Caki2 (cell line): Measurements from ENCODE around the gene GPAT2. TPM values are rescaled to one million over a fixed set of nuclear protein-coding genes. Genes with fewer than 3 reads are reported as not detected.
"Not testable (repeated sequence)": the region's sequence is repeated elsewhere in the genome, so short reads cannot be mapped to it uniquely, and the experiment has no call there.

Source experiments
- DNase-seq: peaks from one replicate; pipeline ENCODE4 v3.0.0-alpha.2; 2015; ENCODE audit warnings: low read depth
- in situ Hi-C: cut with HindIII; loops from 2 replicates; pipeline ENCODE4 v1.10.0; 2016; ENCODE audit warnings: low sequenced_read_pairs, low pct_unique_long_range_greater_than_20kb, mixed read lengths
- total RNA-seq: library from RNA; depleted of rRNA; stranded (reverse); fragments of >200 nt; shearing (Covaris generic); gene quantifications from 2 replicates; pipeline ENCODE4 v1.2.3, GENCODE V29; 2014; ENCODE audit warnings: low replicate concordance

The GPAT2 gene
- total RNA-seq, 1 experiment from 2014 or later: not detected

DNA sequence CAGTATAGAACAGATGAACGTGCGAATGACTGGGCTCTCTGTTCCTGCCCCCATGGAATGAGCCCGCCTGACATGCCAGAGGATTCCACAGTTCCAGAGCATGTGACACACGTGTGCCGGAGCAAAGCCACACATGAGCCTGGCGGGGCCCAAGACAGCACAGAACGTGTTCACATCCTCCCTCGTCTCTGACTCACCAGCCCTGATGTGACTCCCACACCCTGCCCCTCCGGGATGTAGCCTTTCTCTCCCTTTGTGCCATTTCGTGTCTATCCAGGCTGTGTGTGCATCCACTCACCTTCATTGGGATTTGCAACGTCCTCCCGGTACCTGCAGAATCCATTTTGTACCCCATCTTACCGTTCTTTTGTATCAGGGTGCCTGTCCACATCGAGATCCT is 838 bp upstream of the GPAT2 start:
- DNase-seq, in situ Hi-C loops: not testable (repeated sequence)

DNA sequence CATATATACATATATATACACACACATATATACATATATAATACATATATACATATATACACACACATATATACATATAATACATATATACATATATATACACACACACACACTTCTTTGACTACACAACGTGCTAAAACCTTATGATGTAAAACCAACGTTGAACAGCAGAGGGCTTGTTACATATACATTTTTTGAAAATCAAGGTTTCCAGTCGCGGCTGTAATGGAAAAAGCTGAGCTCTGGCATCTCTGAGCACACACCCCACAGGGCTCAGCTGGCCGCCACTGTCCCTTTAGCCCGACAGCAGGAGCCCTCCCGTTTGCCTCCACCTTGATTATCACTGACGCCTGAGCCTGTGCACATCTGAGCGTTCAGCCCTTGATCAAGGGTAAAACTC is 719 bp downstream of the GPAT2 start:
- in situ Hi-C loops, DNase-seq: not testable (repeated sequence)

DNA sequence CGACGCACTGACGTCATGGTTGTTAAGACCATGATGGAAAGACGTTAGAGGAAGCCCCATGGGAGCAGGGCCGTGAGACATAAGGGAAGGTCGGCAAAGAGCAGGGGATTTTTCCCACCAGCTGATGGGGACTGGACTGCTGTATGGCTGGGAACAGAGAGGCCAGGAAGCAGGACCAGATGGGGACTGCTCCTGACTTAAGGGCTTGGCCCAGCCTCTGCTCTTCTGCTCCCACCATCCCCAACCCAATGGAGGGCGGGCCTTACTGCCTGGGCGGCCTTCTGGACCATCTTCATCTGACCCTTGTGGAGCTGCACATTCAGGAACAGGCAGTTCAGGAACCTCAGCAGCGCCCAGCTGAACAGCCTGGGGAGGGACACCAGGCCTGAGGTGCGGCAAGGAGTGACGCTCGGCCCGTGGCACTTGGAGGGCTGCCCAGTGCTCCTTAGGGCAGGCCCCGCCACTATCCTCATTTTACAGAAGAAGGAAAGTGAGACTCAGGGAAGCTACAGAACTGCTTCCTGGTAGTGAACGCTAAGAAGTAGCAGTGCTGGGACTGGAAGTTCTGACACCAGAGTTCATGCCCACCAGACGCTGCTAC is 6.9 kb downstream of the GPAT2 start:
- in situ Hi-C loops, DNase-seq: not testable (repeated sequence)

DNA sequence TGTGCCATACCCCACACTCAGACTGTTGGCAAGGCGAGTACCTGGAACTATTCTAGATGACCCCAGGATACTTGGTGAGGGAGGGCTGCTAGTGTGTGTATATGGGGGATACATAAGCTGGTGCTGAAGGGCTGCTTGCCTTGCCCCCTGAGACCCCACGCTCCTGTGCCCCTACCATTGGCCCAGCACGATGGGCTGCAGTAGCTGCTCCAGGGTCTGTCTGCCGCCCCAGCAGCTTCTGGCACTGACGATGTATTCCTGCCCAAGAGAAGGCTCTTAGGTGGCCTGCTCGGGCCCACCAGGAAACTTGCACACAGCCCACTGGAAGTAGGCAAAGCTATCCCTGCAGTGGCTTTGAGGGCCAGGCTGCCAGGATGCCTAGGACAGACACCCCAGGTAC is 9.0 kb downstream of the GPAT2 start:
- DNase-seq, in situ Hi-C loops: not testable (repeated sequence)

DNA sequence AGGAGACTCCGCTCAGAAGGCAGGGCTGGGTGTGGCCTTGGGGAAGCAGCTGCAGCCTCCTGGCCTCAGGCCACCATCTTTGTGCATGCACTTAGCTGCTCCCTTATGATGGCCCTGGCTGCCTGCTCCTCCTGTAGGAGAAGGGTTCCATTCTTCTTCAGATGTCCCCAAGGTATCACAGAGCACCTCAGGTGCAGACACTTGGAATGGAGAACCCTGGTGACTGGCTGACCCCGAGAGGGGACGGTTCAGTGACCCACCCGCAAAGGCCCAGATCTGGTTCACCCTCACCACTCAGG is 9.6 kb downstream of the GPAT2 start:
- in situ Hi-C loops: no loop called here
- DNase-seq: no peak

DNA sequence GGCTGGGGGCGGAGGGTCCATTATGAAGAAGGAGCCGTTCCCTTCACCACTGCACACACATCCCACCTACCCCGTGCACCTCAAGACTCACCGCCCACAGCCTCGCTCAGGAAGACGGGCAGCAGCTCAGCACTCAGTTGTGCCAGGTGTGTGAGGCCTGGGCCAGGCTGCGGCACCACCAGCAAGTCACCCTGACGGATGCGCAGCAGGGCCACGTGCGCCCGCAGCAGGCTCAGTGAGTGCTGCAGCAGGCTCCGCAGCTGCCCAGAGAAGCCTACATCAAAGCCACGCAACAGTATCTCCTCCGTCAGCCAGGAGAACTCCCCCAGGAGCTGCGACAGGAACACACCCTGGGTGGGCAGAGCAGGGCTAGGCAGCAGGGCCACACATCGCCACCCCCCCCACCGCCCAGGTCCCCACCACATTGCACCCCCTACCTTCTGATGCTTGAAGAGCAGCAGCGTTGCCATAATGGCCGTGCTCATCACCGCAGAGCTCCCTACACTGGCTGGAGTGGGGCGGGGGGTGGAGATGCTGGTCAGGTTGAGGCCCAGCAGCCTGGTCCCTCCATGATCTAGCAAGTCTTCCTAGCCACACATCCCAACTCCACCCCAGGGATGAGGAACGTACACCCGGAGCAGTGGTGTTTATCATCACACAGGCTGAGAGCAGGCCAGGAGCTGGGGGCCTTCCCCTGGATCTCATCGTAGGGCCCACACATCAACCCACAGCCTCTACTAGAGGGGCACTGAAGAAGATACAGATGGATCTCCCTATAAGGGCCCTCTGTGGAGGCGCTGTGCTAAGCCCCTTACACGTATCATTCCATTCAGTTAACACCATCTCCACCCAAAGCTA is 10.2 kb downstream of the GPAT2 start:
- in situ Hi-C loops: no loop called here

DNA sequence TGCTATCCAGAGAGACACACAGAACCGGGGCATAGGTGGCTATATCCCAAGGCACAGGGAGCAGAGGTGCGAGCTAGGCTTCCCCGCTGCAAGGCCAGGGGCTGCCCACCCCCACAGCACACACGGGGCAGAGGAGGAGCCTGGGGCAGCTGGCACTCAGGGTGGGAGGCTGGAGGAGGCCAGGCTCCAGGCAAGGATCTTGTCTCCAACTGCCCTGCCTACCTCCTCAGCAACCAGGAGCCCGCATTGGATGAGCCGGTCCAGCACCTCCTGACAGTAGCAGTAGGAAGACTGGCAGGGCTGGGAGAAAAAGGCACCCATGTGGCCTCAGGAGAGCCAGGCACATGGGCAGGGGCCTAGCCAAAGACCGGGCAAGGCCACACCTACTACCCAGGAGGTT is 11.0 kb downstream of the GPAT2 start:
- DNase-seq, in situ Hi-C loops: not testable (repeated sequence)

More for the DNA sequence above, 10.2 kb downstream of the GPAT2 start:
- DNase-seq: no peak

DNA sequence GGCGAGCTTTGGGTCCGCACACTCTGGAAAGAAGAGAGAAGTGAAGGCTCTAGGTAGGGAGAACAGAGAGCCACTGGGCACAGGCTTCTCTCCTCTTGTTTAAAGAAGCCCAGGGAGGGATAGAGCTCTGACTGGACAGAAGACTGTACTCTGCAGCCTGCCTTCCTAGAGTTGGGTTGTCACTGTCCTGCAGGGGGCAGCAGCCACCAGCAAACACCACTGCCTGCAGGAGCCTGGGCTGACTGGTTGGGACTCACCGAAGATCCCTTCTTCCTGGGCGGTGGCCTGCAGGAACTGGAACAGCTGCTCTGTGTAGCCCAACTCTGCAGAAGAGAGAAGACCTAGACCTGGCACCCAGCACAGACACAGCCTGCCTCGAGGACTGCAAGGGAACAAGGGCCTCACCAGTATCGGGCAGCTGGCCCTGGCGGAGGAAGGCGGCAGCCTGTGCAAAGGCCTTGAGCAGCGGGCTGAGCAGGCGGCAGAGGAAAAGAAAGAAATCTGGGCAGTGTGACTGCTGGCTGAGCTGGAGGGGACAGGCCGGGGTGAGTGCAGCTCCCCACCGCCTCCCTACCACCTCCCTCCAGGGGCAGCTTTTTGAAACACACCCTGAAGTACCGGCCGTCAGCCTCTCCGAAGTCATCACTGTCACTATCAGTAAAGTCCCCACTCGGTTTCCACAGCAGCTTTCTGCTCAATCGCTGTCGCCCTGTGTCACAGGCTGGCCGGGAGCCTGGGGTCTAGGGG is 11.8 kb downstream of the GPAT2 start:
- peak; percentile 66 for DNase-seq
- in situ Hi-C loops: not testable (repeated sequence)

DNA sequence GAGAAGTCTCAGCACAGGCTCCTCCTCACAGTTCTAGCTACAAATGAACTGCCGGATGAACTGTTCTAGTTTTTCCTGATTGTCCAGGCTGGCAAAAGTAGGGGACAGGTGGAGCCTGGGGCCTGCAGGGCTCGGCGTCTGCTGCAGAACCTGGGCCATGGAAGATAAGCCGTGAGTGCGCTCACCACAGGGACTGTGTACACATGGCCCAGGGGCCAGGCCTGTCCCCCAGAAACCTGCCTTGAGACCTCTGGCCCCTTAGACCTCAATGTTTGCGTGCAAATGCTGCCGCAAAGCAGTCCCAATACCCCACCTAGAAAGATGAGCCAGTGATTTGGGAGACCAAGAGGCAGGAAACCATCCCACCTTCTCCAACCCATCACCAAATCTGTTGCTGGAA is 12.6 kb downstream of the GPAT2 start:
- in situ Hi-C loops: not testable (repeated sequence)

DNA sequence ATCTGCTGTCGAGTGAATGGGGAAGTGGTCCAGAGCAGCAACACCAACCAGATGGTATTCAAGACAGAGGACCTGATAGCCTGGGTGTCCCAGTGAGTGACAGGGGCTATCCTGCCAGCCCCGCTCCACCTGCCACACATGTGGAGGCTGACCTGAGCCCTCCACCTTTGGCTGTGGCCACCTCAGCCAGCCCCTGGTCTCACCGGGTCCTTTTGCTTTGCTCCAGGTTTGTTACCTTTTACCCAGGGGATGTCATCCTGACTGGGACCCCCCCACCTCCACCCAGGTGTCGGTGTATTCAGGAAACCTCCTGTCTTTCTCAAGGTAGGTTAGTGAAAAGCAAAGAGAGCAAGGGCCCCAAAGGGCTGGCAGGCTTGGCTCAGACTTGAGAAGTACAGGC is 13.6 kb downstream of the GPAT2 start:
- in situ Hi-C loops, DNase-seq: not testable (repeated sequence)

More for the DNA sequence above, 12.6 kb downstream of the GPAT2 start:
- DNase-seq: not testable (repeated sequence)

DNA sequence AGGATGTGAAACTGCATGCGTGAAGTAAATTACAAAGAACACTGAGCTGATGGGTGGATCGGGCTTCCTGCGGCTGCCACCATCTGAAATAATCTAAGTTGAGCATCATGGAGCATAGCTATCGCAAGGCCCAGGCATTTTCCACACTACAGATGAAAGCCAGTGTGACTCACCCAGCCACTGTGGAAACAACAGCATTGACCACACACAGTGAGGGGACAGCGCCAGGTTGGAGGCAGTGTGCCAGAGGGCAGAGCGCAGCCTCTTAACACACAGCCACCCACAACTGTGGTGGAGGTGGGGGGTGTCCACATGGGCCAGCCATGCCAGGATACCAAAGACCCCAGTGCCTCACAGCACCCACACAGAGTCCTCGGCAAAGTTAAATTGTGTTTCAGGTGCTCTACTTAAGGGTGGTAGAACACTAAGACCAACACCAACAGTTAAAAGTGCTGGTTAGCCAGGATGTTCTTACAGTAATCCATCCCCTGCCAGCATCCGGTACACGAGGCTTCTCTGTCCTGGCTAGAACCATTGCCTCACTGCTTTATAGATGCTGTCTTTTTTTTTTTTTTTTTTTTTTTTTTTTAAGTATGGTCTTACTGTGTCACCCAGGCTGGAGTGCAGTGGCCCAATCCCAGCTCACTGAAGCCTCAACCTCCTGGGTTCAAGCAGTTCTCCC is 14.7 kb downstream of the GPAT2 start:
- in situ Hi-C loops, DNase-seq: not testable (repeated sequence)

DNA sequence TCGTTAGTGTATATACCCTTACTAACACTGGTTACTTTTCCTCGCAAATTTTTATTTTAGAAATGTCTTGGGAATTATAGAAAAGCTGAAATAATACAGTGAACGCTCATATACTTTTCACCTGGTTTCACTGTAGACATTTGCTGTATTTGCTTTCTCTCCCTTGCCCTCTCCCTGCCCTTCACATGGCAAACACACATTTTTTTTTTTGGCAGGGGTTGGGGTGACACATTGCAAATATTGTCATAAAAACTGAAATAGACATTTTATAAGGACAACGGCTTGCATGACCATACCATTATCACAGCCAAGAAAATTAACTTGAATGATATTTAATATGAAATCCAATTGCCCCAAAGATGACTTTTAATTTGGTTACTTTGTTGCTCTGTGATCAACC is 18.4 kb downstream of the GPAT2 start:
- in situ Hi-C loops, DNase-seq: not testable (repeated sequence)

DNA sequence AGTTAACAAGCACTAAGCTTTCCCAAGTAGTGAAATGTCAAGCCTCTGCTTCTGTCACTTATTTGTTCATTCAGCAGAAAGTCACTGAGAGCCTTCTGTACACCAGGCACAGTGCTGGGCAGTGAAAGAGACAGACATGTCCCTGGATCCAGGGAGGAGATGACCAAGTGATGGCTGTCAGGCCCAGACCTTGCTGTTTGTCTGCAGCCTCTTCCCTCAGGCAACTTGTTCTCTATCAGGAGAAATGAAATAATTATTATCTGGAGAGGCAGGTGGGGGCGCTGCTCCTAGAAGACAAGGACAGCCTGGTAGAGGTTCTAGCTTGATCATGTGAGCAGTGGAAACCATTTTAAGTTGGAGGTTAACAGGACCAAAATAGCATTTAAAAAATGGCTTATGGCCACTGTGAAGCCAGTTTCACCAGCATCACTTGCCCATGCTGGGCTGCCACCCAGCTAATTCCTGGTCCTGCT is 21.9 kb downstream of the GPAT2 start:
- in situ Hi-C loops, DNase-seq: not testable (repeated sequence)

DNA sequence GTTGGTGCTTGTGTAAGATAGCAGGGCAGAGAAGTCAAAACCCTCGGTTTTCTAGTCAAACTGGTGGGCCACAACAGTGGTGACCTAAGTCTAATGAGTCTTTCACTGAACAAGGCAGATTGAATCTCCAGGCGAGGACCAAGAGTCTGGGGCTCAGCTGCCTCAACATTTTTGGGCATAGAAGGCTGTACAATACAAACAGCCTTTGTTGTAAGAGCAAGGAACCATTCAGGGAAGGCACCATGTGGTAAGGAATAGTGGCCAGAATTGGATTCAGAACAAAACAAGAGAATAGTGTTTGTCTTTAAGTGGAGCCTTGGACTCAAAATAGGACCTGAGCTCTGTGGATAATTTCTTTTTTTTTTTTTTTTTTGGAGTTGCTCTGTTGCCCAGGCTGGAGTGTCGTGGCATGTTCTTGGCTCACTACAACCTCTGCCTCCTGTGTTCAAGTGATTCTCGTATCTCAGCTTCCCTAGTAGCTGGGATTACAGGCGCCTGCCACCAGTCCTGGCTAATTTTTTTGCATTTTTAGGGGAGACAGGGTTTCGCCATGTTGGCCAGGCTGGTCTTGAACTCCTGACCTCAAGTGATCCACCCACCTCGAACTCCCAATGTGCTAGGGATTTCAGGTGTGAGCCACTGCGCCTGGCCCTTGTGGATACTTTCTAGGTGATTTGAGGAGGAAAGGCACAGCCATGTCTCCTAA is 22.5 kb downstream of the GPAT2 start:
- DNase-seq, in situ Hi-C loops: not testable (repeated sequence)

DNA sequence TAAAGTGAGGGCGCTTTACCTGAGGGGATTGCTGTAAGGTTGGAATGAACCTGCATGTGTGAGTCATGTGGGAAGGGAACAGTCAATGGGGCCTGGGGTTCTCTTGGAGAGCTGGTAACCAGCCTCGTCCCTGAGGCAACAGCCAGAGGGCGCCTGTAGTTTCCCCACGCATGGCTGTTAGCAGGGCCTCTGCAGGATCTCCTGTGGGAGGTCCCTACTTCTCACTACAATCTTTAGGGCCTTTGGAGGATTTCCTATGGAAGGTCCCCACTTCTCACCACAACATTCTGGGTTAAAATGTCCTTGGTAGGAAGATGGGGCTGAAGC is 23.6 kb downstream of the GPAT2 start:
- DNase-seq, in situ Hi-C loops: not testable (repeated sequence)

DNA sequence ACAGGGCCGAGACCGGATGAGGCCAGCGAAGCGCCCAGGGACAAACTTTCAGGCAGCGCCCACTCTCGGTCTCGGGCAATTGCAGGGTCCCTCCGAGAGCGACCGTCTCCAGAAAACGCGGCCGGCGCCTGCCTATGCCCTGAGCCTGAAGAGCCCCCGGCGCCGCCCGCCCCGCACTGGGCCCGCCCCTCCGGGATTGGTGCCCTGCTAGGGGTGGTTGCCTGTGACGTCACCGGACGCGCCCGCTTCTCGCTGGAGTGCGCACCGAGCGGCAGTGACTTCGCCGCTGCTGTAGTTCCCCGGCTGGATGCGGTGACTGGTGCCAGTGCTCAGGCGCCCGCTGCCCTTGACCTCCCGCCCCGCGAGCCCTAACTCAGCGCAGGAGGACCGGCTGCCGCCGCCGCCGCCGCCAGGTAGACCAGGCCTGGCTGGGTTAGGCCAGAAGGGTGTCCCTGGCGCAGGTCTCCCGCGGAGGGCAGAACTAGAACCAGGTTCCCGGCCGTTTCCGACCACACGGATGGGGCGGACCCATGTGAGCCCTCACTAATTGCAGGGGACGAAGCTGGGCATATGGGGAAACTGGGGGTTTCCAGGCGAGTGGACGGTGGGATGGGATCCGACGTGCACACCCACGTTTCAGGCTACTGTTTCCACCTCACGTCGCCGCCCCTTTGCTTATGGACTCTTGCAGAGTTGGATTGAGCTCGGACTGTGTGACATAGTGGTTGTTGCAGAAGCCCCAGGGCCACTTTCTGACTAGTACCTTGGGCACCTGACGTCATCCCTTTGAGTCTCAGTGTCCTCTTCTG is 24.2 kb downstream of the GPAT2 start:
- in situ Hi-C loops: not testable (repeated sequence)
- DNase-seq: peak; percentile 73

DNA sequence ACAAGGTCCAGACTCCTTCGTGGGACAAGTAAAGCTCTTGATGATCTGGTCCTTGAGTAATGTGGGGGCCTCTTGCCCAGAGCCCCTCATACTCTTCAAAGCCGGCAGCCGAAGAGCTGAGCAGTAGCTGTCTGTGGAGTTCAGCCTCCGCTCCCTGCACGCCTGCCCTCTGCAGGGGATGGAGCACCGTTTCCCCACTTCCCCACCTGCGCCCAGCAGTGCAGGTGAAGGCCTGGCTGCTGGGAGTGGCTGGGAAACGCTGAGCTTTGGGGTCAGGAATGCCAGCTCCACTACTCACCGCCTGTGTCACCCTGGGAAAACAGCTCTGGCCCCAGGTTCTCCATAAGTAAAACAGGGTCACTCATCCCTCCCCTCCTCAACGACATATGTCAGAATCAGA is 24.9 kb downstream of the GPAT2 start:
- DNase-seq, in situ Hi-C loops: not testable (repeated sequence)
